Measurements from ENCODE around the gene EDNRB. TPM values are rescaled to one million over a fixed set of nuclear protein-coding genes. Genes with fewer than 3 reads are reported as not detected.
A peak's percentile ranks its signal among the peaks of the same experiment; 100 is the strongest.

Gene EDNRB
- total RNA-seq (2014; rRNA removed; shearing (Covaris generic)) (0.32 TPM in 1 of 2 replicates, not detected in the other), polyA plus RNA-seq (2016; fragmentation: Nextera tagmentation; extraction: Ambion mirVana) (0.11 and 0.42 TPM in 2 replicates)

- Histone ChIP-seq H4K20me1 (ENCODE audit: insufficient read depth) (no peaks in the 10 kb centered on the region), H3K79me2 (ENCODE audit: insufficient read depth) (no peaks in the 10 kb centered on the region), H3K9ac (peak within 1 kb of the TSS; percentile 45; the same call in 1 of the 2 replicates), H3K4me3 (peak within 1 kb of the TSS; percentile 77), H3K9me3 (ENCODE audit: low read depth) (no peaks in the 10 kb centered on the region), H3F3A (ENCODE audit: insufficient read depth) (no peaks in the 10 kb centered on the region), H3K4me2 (ENCODE audit: unreplicated experiment) (peak within 1 kb of the TSS; percentile 99), H3K4me1 (ENCODE audit: insufficient read depth) (no peaks in the 10 kb centered on the region), H3K36me3 (ENCODE audit: low read depth) (no peaks in the 10 kb centered on the region), H3K27ac (no peak within 1 kb of the TSS), H2AFZ (peak within 1 kb of the TSS; percentile 84), H3K27me3 (replicated peaks; ENCODE audit: insufficient read depth) (0 out of 2 replicates have a peak, but pooled peaks cover 7% of the 10 kb centered on the region), H3K9me2 (ENCODE audit: insufficient read depth) (no peaks in the 10 kb centered on the region)
- DNase-seq = peak; percentile 62
- TF ChIP-seq EZH2 (IDR thresholded peaks at IDR 0.05; ENCODE audit: insufficient read depth, poor library complexity, severe bottlenecking) = no peak
- TF ChIP-seq EZH2phosphoT487 (IDR thresholded peaks at IDR 0.05; ENCODE audit: insufficient read depth, low read depth) = no peak
- 8% methylated on average over 51 to 60 of the region's 60 CpGs for WGBS, 2 experiments (ENCODE audit: low coverage in 1 of 2, low lambda C conversion rate in 2 of 2, missing lambda C conversion rate in 2 of 2)
- in situ Hi-C loops (cut with MboI) = no loop called here
These were observed at the start of gene EDNRB for GRCh38 chr13:77918391-77919245. TSS of gene EDNRB (minus strand) at chr13:77918831. CDS start at chr13:77918573, 258 bp downstream.

GRCh38 chr13:77966671-77967070 lies 48.0 kb upstream of the EDNRB start:
- no peak overlapping the region for H3K4me3 ChIP-seq
- 60 to 65% methylated on average over 2 of the region's 2 CpGs for WGBS, 2 experiments (ENCODE audit: low coverage in 1 of 2, low lambda C conversion rate in 2 of 2, missing lambda C conversion rate in 2 of 2)
- H3K27ac ChIP-seq = no peak overlapping the region
- no peaks in the 10 kb centered on the region for H3K27me3 ChIP-seq (replicated peaks; ENCODE audit: insufficient read depth)
- no peaks in the 10 kb centered on the region for H3K9me3 ChIP-seq (ENCODE audit: low read depth)
- no peak for TF ChIP-seq EZH2phosphoT487 (IDR thresholded peaks at IDR 0.05; ENCODE audit: insufficient read depth, low read depth)
- no peak for TF ChIP-seq EZH2 (IDR thresholded peaks at IDR 0.05; ENCODE audit: insufficient read depth, poor library complexity, severe bottlenecking)
- H3K9ac ChIP-seq = no peak overlapping the region
- no peak overlapping the region for H2AFZ ChIP-seq
- in situ Hi-C loops (cut with MboI) = no loop called here
- no peaks in the 10 kb centered on the region for H3K4me1 ChIP-seq (ENCODE audit: insufficient read depth)
- DNase-seq = no peak
- H3K36me3 ChIP-seq (ENCODE audit: low read depth) = no peaks in the 10 kb centered on the region
- H3F3A ChIP-seq (ENCODE audit: insufficient read depth) = no peaks in the 10 kb centered on the region
- no peaks in the 10 kb centered on the region for H3K9me2 ChIP-seq (ENCODE audit: insufficient read depth)
- no peak overlapping the region for H3K4me2 ChIP-seq (ENCODE audit: unreplicated experiment)
- H4K20me1 ChIP-seq (ENCODE audit: insufficient read depth) = no peaks in the 10 kb centered on the region
- no peaks in the 10 kb centered on the region for H3K79me2 ChIP-seq (ENCODE audit: insufficient read depth)

GRCh38 chr13:77952737-77953136 lies 34.1 kb upstream of the EDNRB start:
- no peaks in the 10 kb centered on the region for H3K79me2 ChIP-seq (ENCODE audit: insufficient read depth)
- H3K4me3 ChIP-seq = no peak overlapping the region
- H4K20me1 ChIP-seq (ENCODE audit: insufficient read depth) = no peaks in the 10 kb centered on the region
- no peaks in the 10 kb centered on the region for H3F3A ChIP-seq (ENCODE audit: insufficient read depth)
- H3K4me2 ChIP-seq (ENCODE audit: unreplicated experiment) = no peak overlapping the region
- WGBS, 2 experiments (ENCODE audit: low coverage in 1 of 2, low lambda C conversion rate in 2 of 2, missing lambda C conversion rate in 2 of 2) = 44 to 46% methylated on average over 1 of the region's 1 CpG
- in situ Hi-C loops (cut with MboI) = no loop called here
- H3K9me3 ChIP-seq (ENCODE audit: low read depth) = no peaks in the 10 kb centered on the region
- H3K27ac ChIP-seq = no peak overlapping the region
- TF ChIP-seq EZH2phosphoT487 (IDR thresholded peaks at IDR 0.05; ENCODE audit: insufficient read depth, low read depth) = no peak
- no peak for TF ChIP-seq EZH2 (IDR thresholded peaks at IDR 0.05; ENCODE audit: insufficient read depth, poor library complexity, severe bottlenecking)
- H3K9ac ChIP-seq = no peak overlapping the region
- no peak overlapping the region for H2AFZ ChIP-seq
- no peaks in the 10 kb centered on the region for H3K9me2 ChIP-seq (ENCODE audit: insufficient read depth)
- no peaks in the 10 kb centered on the region for H3K27me3 ChIP-seq (replicated peaks; ENCODE audit: insufficient read depth)
- no peak for DNase-seq
- H3K36me3 ChIP-seq (ENCODE audit: low read depth) = no peaks in the 10 kb centered on the region
- no peaks in the 10 kb centered on the region for H3K4me1 ChIP-seq (ENCODE audit: insufficient read depth)

GRCh38 chr13:77952276-77952675 lies 33.6 kb upstream of the EDNRB start:
- Histone ChIP-seq H4K20me1 (ENCODE audit: insufficient read depth) (no peaks in the 10 kb centered on the region), H3K9ac (no peak overlapping the region), H3K27me3 (replicated peaks; ENCODE audit: insufficient read depth) (no peaks in the 10 kb centered on the region), H3K9me2 (ENCODE audit: insufficient read depth) (no peaks in the 10 kb centered on the region), H3K27ac (no peak overlapping the region), H3F3A (ENCODE audit: insufficient read depth) (no peaks in the 10 kb centered on the region), H3K4me1 (ENCODE audit: insufficient read depth) (no peaks in the 10 kb centered on the region), H3K79me2 (ENCODE audit: insufficient read depth) (no peaks in the 10 kb centered on the region), H3K4me3 (no peak overlapping the region), H3K9me3 (ENCODE audit: low read depth) (no peaks in the 10 kb centered on the region), H3K36me3 (ENCODE audit: low read depth) (no peaks in the 10 kb centered on the region), H2AFZ (no peak overlapping the region), H3K4me2 (ENCODE audit: unreplicated experiment) (no peak overlapping the region)
- TF ChIP-seq EZH2phosphoT487 (IDR thresholded peaks at IDR 0.05; ENCODE audit: insufficient read depth, low read depth) (no peak), EZH2 (IDR thresholded peaks at IDR 0.05; ENCODE audit: insufficient read depth, poor library complexity, severe bottlenecking) (no peak)
- DNase-seq = no peak
- in situ Hi-C loops (cut with MboI) = no loop called here
